ENCODE measurements around the gene RAD51B. TPM values are rescaled to one million over a fixed set of nuclear protein-coding genes. Genes with fewer than 3 reads are reported as not detected.

RAD51B gene
- total RNA-seq, 1 experiment from 2014 or later: 16.7 TPM

- H3K4me1 Mint-ChIP-seq: peaks cover 12 to 20% of the 10 kb centered on the region in 2 experiments
- no peak overlapping the region for H4K91ac ChIP-seq (ENCODE audit: insufficient read length, low read depth, low read length)
- no peaks in the 10 kb centered on the region for H3K79me1 ChIP-seq (ENCODE audit: insufficient read depth, low read depth, low read length, poor library complexity, severe bottlenecking)
- H3K9me3 Mint-ChIP-seq: peaks cover 10 to 15% of the 10 kb centered on the region in 2 experiments; a peak in 4 of 5 replicates
- no peak overlapping the region for H2BK20ac ChIP-seq (ENCODE audit: low read depth, low read length, poor library complexity, severe bottlenecking)
- no peak overlapping the region for H2BK120ac ChIP-seq (ENCODE audit: low read depth, low read length, poor library complexity, severe bottlenecking)
- no peak overlapping the region for H3K18ac ChIP-seq (ENCODE audit: insufficient read length, low read depth, low read length)
- no peak overlapping the region for H2BK5ac ChIP-seq (ENCODE audit: insufficient read length, low read length)
- peak overlapping the region in 1 of 3 experiments; percentile 2; a peak in 1 of 7 replicates for H3K27ac Mint-ChIP-seq
- no peak for DNase-seq
- no peak overlapping the region for H4K5ac ChIP-seq (ENCODE audit: insufficient read length, low read depth, low read length)
- H3K56ac ChIP-seq (ENCODE audit: insufficient read length, low read depth, low read length): no peak overlapping the region
- no peak overlapping the region for H2AK5ac ChIP-seq (ENCODE audit: insufficient read length, low read length)
- H3K27me3 ChIP-seq (ENCODE audit: insufficient read depth, low read length): no peaks in the 10 kb centered on the region
- no peak overlapping the region for H3K9ac ChIP-seq (ENCODE audit: extremely low read depth, insufficient read length, low read length)
- no CpG with 5 or more reads among the region's 2 CpGs for WGBS (ENCODE audit: extremely low coverage, insufficient read length, low lambda C conversion rate)
- no peak overlapping the region for H3K4me3 Mint-ChIP-seq
- no peak overlapping the region for H3T11ph ChIP-seq (ENCODE audit: low read length)
- no peaks in the 10 kb centered on the region for H3K79me2 ChIP-seq (ENCODE audit: insufficient read depth, low read length)
- no peak overlapping the region for H3K4me2 ChIP-seq (ENCODE audit: insufficient read depth, insufficient read length, low read length)
- H2BK15ac ChIP-seq (ENCODE audit: low read depth, low read length): no peak overlapping the region
- H2AFZ ChIP-seq (ENCODE audit: low read length): no peak overlapping the region
- H3K23ac ChIP-seq (ENCODE audit: insufficient read length, low read depth, low read length): no peak overlapping the region
- peaks cover 19 to 26% (median 26%) of the 10 kb centered on the region in 3 experiments for H3K36me3 Mint-ChIP-seq (ENCODE audit: insufficient read depth in 1 of 3, low read depth in 3 of 3)
- no peaks in the 10 kb centered on the region for H3K4me1 ChIP-seq (ENCODE audit: insufficient read depth, low read length)
- peaks cover 13% of the 10 kb centered on the region for H3K9me3 ChIP-seq (ENCODE audit: control insufficient read depth, low read depth, low read length)
- H3K27me3 Mint-ChIP-seq (ENCODE audit: low read depth): no peaks in the 10 kb centered on the region
- no peak overlapping the region for H3K4ac ChIP-seq (ENCODE audit: low read depth, low read length)
- TF ChIP-seq CTCF (conservative IDR thresholded peaks at IDR 0.05): no peak
- no peak overlapping the region for H2BK12ac ChIP-seq (ENCODE audit: insufficient read length, low read depth, low read length)
- H4K20me1 ChIP-seq (ENCODE audit: control insufficient read depth, insufficient read depth, insufficient read length): no peaks in the 10 kb centered on the region
- H3K23me2 ChIP-seq (ENCODE audit: insufficient read length, low read depth, low read length, poor library complexity, severe bottlenecking): no peaks in the 10 kb centered on the region
- no peak overlapping the region for H3K27ac ChIP-seq (ENCODE audit: insufficient read length, low read depth, low read length)
- no peak overlapping the region for H4K8ac ChIP-seq (replicated peaks; ENCODE audit: insufficient read length, low read depth, low read length)
- no peak overlapping the region for H3K14ac ChIP-seq (ENCODE audit: insufficient read depth, low read length)
Observed at GRCh38 chr14:67863223-67863622, 43.6 kb downstream of the RAD51B start.
